H1 (cell line): ENCODE data around the gene SELENOV. TPM values are rescaled to one million over a fixed set of nuclear protein-coding genes. Genes with fewer than 3 reads are reported as not detected.
A peak's percentile ranks its signal among the peaks of the same experiment; 100 is the strongest.

Source experiments
- CTCF ChIA-PET: fragments of 300-600 bp; sonication (Branson Sonifier 250); formaldehyde crosslinking; loops from one replicate; lab custom pipeline; 2021; ENCODE audit not compliant: partially characterized antibody; lab: Charles Lee
- POLR2A ChIA-PET: fragments of 300-600 bp; sonication (Branson Sonifier 250); formaldehyde crosslinking; loops from one replicate; lab custom pipeline; 2021; ENCODE audit warnings: inconsistent platforms; ENCODE audit not compliant: partially characterized antibody; lab: Charles Lee
- DNase-seq, 2 experiments: peaks; one replicate each; pipeline versions ENCODE4 v3.0.0 to v3.0.0-alpha.2; 2010 to 2022; ENCODE audit warnings: low spot score in 2 of 2, low read depth in 1 of 2, mixed read lengths in 1 of 2
- FAIRE-seq: peaks from 2 replicates; lab custom pipeline; 2011; peaks lifted over from hg19 to GRCh38; lab: Jason Lieb, UNC
- H2AFZ ChIP-seq: 2 replicates; pipeline ENCODE4 v1.8.1; 2012; ENCODE audit warnings: low read length, inconsistent platforms
- H2AK5ac ChIP-seq: 2 replicates; pipeline ENCODE4 v1.6.1; 2013; ENCODE audit warnings: low read depth, low read length
- H2BK120ac ChIP-seq: replicated peaks from 2 replicates; pipeline ENCODE3; 2013; ENCODE audit warnings: low read depth, low read length, inconsistent platforms
- H2BK12ac ChIP-seq: 2 replicates; pipeline ENCODE4 v1.6.1; 2013; ENCODE audit warnings: low read depth, low read length
- H2BK15ac ChIP-seq: 2 replicates; pipeline ENCODE4 v1.6.1; 2013; ENCODE audit warnings: low read length
- H2BK20ac ChIP-seq: 2 replicates; pipeline ENCODE4 v1.6.1; 2013; ENCODE audit warnings: low read length
- H2BK5ac ChIP-seq: 2 replicates; pipeline ENCODE4 v1.6.1; 2013; ENCODE audit warnings: low read depth, low read length
- H3K14ac ChIP-seq: 2 replicates; pipeline ENCODE4 v1.6.1; 2013; ENCODE audit warnings: inconsistent platforms; ENCODE audit not compliant: insufficient read length
- H3K18ac ChIP-seq: 2 replicates; pipeline ENCODE4 v1.6.1; 2013; ENCODE audit warnings: low read length; ENCODE audit errors: extremely low read depth
- H3K23ac ChIP-seq: 2 replicates; pipeline ENCODE4 v1.6.1; 2013; ENCODE audit warnings: inconsistent platforms; ENCODE audit not compliant: insufficient read length
- H3K23me2 ChIP-seq: 2 replicates; pipeline ENCODE4 v1.6.1; 2013; ENCODE audit warnings: low read depth, low read length
- H3K27ac ChIP-seq: 2 replicates; pipeline ENCODE4 v1.6.1; 2011; ENCODE audit warnings: low read depth, low read length, inconsistent platforms
- H3K27me3 ChIP-seq, 4 experiments: replicated peaks in 1 of 4; 1 replicate in 1 of 4; 2 replicates in 3 of 4; pipeline versions ENCODE4 v1.6.1 to v1.8.1; 2011 to 2013; ENCODE audit warnings: low read length in 3 of 4, mild to moderate bottlenecking in 3 of 4, inconsistent platforms in 2 of 4, mixed read lengths in 2 of 4, moderate library complexity in 1 of 4; ENCODE audit not compliant: control insufficient read depth in 3 of 4, insufficient read depth in 3 of 4; ENCODE audit errors: extremely low read depth in 1 of 4
- H3K36me3 ChIP-seq, 4 experiments: 2 replicates each; pipeline versions ENCODE4 v1.6.1 to v1.8.1; 2011 to 2013; ENCODE audit warnings: mild to moderate bottlenecking in 4 of 4, low read length in 3 of 4, moderate library complexity in 2 of 4, control low read depth in 1 of 4, inconsistent platforms in 1 of 4; ENCODE audit not compliant: insufficient read depth in 4 of 4, control insufficient read depth in 2 of 4
- H3K4ac ChIP-seq: replicated peaks from 2 replicates; pipeline ENCODE3; 2013; ENCODE audit warnings: low read length, low read depth, mixed read lengths, inconsistent platforms; ENCODE audit not compliant: insufficient read length
- H3K4me1 ChIP-seq, 4 experiments: replicated peaks in 1 of 4; 1 replicate in 1 of 4; 2 replicates in 3 of 4; pipeline versions ENCODE4 v1.6.1 to v1.8.1; 2011 to 2013; ENCODE audit warnings: low read length in 3 of 4, inconsistent platforms in 2 of 4, mixed read lengths in 1 of 4; ENCODE audit not compliant: insufficient read depth in 4 of 4, control insufficient read depth in 3 of 4
- H3K4me2 ChIP-seq, 2 experiments: 2 replicates each; pipeline versions ENCODE4 v1.6.1 to v1.8.1; 2011 to 2013; ENCODE audit warnings: low read depth in 2 of 2, low read length in 2 of 2, control low read depth in 1 of 2, inconsistent platforms in 1 of 2, mild to moderate bottlenecking in 1 of 2; ENCODE audit not compliant: insufficient read depth in 1 of 2
- H3K4me3 ChIP-seq, 4 experiments: fragments of 200-600, 300-600 bp in 1 of 4; sonication (generic), shearing (Covaris generic), sonication (Bioruptor Twin) in 1 of 4; 2 replicates each; pipeline versions ENCODE4 v1.5.1 to v1.8.1; 2011 to 2016; ENCODE audit warnings: low read length in 4 of 4, low read depth in 3 of 4, control low read depth in 2 of 4, inconsistent platforms in 2 of 4, mild to moderate bottlenecking in 2 of 4, mixed read lengths in 1 of 4, moderate library complexity in 1 of 4; ENCODE audit not compliant: insufficient read depth in 2 of 4; ENCODE audit errors: extremely low read depth in 1 of 4
- H3K56ac ChIP-seq: replicated peaks from 2 replicates; pipeline ENCODE3; 2013; ENCODE audit warnings: low read depth, mild to moderate bottlenecking, mixed read lengths, low read length, inconsistent platforms; ENCODE audit not compliant: insufficient read length
- H3K79me1 ChIP-seq: 2 replicates; pipeline ENCODE4 v1.6.1; 2013; ENCODE audit warnings: low read depth, low read length, control low read depth
- H3K79me2 ChIP-seq, 2 experiments: 2 replicates each; pipeline versions ENCODE4 v1.6.1 to v1.8.1; 2012 to 2013; ENCODE audit warnings: low read length in 2 of 2, mild to moderate bottlenecking in 2 of 2, inconsistent platforms in 1 of 2; ENCODE audit not compliant: insufficient read depth in 2 of 2, control insufficient read depth in 1 of 2
- H3K9ac ChIP-seq, 4 experiments: replicated peaks in 1 of 4; 1 replicate in 1 of 4; 2 replicates in 3 of 4; pipeline versions ENCODE4 v1.6.1 to v1.8.1; 2011 to 2013; ENCODE audit warnings: low read depth in 3 of 4, low read length in 3 of 4, control low read depth in 2 of 4, mild to moderate bottlenecking in 2 of 4, moderate library complexity in 2 of 4, inconsistent platforms in 1 of 4; ENCODE audit errors: extremely low read depth in 1 of 4
- H3K9me3 ChIP-seq, 2 experiments: 2 replicates each; pipeline versions ENCODE4 v1.6.1 to v1.8.1; 2012 to 2013; ENCODE audit warnings: mild to moderate bottlenecking in 2 of 2, moderate library complexity in 2 of 2, control low read depth in 1 of 2, inconsistent platforms in 1 of 2, low read depth in 1 of 2, low read length in 1 of 2, mixed read lengths in 1 of 2; ENCODE audit not compliant: insufficient read depth in 2 of 2
- H4K20me1 ChIP-seq, 2 experiments: replicated peaks in 1 of 2; 2 replicates each; pipeline versions ENCODE3 to v1.8.1; 2011 to 2013; ENCODE audit warnings: inconsistent platforms in 2 of 2, low read length in 2 of 2, mild to moderate bottlenecking in 1 of 2; ENCODE audit not compliant: insufficient read depth in 2 of 2, control insufficient read depth in 1 of 2
- H4K5ac ChIP-seq: 2 replicates; pipeline ENCODE4 v1.6.1; 2013; ENCODE audit warnings: low read length, low read depth, mixed read lengths, inconsistent platforms; ENCODE audit not compliant: insufficient read length
- H4K8ac ChIP-seq: 2 replicates; pipeline ENCODE4 v1.8.0; 2013; ENCODE audit warnings: mild to moderate bottlenecking, moderate library complexity, low read length, inconsistent platforms; ENCODE audit not compliant: insufficient read depth; ENCODE audit errors: extremely low read depth
- H4K91ac ChIP-seq: replicated peaks from 2 replicates; pipeline ENCODE3; 2013; ENCODE audit warnings: low read length, mixed read lengths, inconsistent platforms; ENCODE audit not compliant: insufficient read length
- ATF3 ChIP-seq: IDR thresholded peaks from 2 replicates; pipeline ENCODE4 v1.6.1; 2011; ENCODE audit warnings: low read depth, mild to moderate bottlenecking, low read length; ENCODE audit not compliant: insufficient read depth
- CTBP2 ChIP-seq: IDR thresholded peaks from 2 replicates; pipeline ENCODE4 v1.7.0; 2011; ENCODE audit warnings: borderline replicate concordance, mild to moderate bottlenecking, moderate library complexity, mixed read lengths, low read length; ENCODE audit not compliant: insufficient read depth, insufficient read length
- FOSL1 ChIP-seq: IDR thresholded peaks from 2 replicates; pipeline ENCODE4 v1.6.1; 2011; ENCODE audit warnings: mild to moderate bottlenecking, low read depth, low read length, moderate library complexity; ENCODE audit not compliant: insufficient read depth
- GTF2F1 ChIP-seq: IDR thresholded peaks from 2 replicates; pipeline ENCODE4 v1.6.1; 2012; ENCODE audit warnings: low read depth, low read length, improper control_type of control experiment, borderline replicate concordance
- HDAC6 ChIP-seq: IDR thresholded peaks from one replicate; pipeline ENCODE4 v1.7.1; 2012; ENCODE audit warnings: low read depth, mild to moderate bottlenecking, inconsistent platforms, low read length, moderate library complexity
- KDM4A ChIP-seq: IDR thresholded peaks from one replicate; pipeline ENCODE4 v1.7.1; 2012; ENCODE audit warnings: low read depth, mild to moderate bottlenecking, moderate library complexity, low read length, inconsistent platforms; ENCODE audit not compliant: severe bottlenecking
- KDM5A ChIP-seq: fragments of 200-600 bp; IDR thresholded peaks from 2 replicates; pipeline ENCODE4 v1.7.1; 2012; ENCODE audit warnings: mild to moderate bottlenecking, low read length, inconsistent platforms, mixed read lengths
- RFX5 ChIP-seq: IDR thresholded peaks from 2 replicates; pipeline ENCODE4 v1.6.1; 2011; ENCODE audit warnings: low read depth, low read length, improper control_type of control experiment, borderline replicate concordance
- RNF2 ChIP-seq: fragments of 200-900, 300-1000 bp; sonication (generic); IDR thresholded peaks from 2 replicates; pipeline ENCODE4 v1.7.1; 2016; ENCODE audit warnings: borderline replicate concordance, low read depth, mild to moderate bottlenecking, antibody characterized with exemption, low read length; ENCODE audit not compliant: poor library complexity, severe bottlenecking; ENCODE audit errors: missing control alignments
- SP4 ChIP-seq: IDR thresholded peaks from 2 replicates; pipeline ENCODE4 v1.6.1; 2012; ENCODE audit warnings: low read length, inconsistent platforms
- TEAD4 ChIP-seq: IDR thresholded peaks from 2 replicates; pipeline ENCODE4 v1.6.1; 2012; ENCODE audit warnings: low read depth, low read length, inconsistent platforms, mixed read lengths
- WGBS, 2 experiments: shearing (Covaris generic) in 1 of 2; methylation state at CpG; one replicate each; pipeline versions ENCODE4 v1.1.6 to v1.1.7; 2013 to 2015; ENCODE audit warnings: low lambda C conversion rate in 2 of 2, mixed read lengths in 2 of 2, inconsistent platforms in 1 of 2, low coverage in 1 of 2, missing lambda C conversion rate in 1 of 2; ENCODE audit not compliant: insufficient replicate concordance in 2 of 2, insufficient coverage in 1 of 2, insufficient read length in 1 of 2; ENCODE audit errors: extremely low coverage in 1 of 2, missing lambda C conversion rate in 1 of 2; 5-methylcytosine and 5-hydroxymethylcytosine counted together
- polyA plus RNA-seq, 7 experiments: library from polyadenylated mRNA; depleted of rRNA in 3 of 7; stranded (reverse) in 5 of 7; unstranded in 2 of 7; fragments of >200 nt in 5 of 7; fragments of 200-250 nt in 2 of 7; gene quantifications; 1 replicate in 5 of 7; 2 replicates in 1 of 7; 4 replicates in 1 of 7; pipeline versions ENCODE4 v1.2.1 to v1.2.3, GENCODE V29; 2011 to 2013; ENCODE audit warnings: missing spikeins in 2 of 7, mixed read lengths in 2 of 7
- total RNA-seq: library from RNA; stranded (reverse); fragmentation: NEBNext Ultra II Directional; extraction: Animal tissue kit (Norgen Biotek cat#: 25700); gene quantifications from 2 replicates; pipeline ENCODE4 v1.2.1, GENCODE V29; 2021

The SELENOV gene
- total and polyA plus RNA-seq, 2 of the 8 experiments (the other 6 are each of a cell fraction or from before 2014, with no cell fraction given) = 8.4 to 10.7 TPM

GRCh38 chr19:39506598-39506943, 8.4 kb upstream of the SELENOV start:
- Histone ChIP-seq H2BK15ac (no peak overlapping the region), H3K27me3 (peaks cover 29 to 73% (median 64%) of the 10 kb centered on the region in 4 experiments), H3K4ac (no peak overlapping the region), H3K56ac (no peak overlapping the region), H2AFZ (0 out of 2 replicates have a peak overlapping the region, but pooled peaks have one; percentile 16), H4K8ac (no peak overlapping the region), H3K36me3 (no peaks in the 10 kb centered on the region), H3K23me2 (peaks cover 7% of the 10 kb centered on the region), H3K9me3 (peaks cover 4 to 6% of the 10 kb centered on the region in 2 experiments; a peak in 3 of 4 replicates), H2BK20ac (no peak overlapping the region), H4K91ac (no peak overlapping the region), H3K9ac (no peak overlapping the region), H2BK12ac (no peak overlapping the region), H3K4me1 (peaks cover 0 to 4% (median 0%) of the 10 kb centered on the region in 4 experiments; a peak in 2 of 7 replicates), H3K4me2 (peak overlapping the region; percentile 86 to 98; a peak in 3 of 4 replicates), H4K20me1 (peaks cover 0 to 3% of the 10 kb centered on the region in 2 experiments), H3K23ac (no peak overlapping the region), H3K79me2 (no peaks in the 10 kb centered on the region), H3K27ac (no peak overlapping the region), H2BK120ac (no peak overlapping the region), H3K4me3 (0 out of 8 replicates have a peak overlapping the region, but pooled peaks of 1 of the 4 experiments have one; percentile 74), H3K14ac (no peak overlapping the region), H4K5ac (no peak overlapping the region), H2AK5ac (no peak overlapping the region), H3K18ac (no peak overlapping the region), H2BK5ac (no peak overlapping the region), H3K79me1 (no peaks in the 10 kb centered on the region)
- TF ChIP-seq CTBP2 = no peak
- TF ChIP-seq KDM4A = no peak
- TF ChIP-seq KDM5A = no peak
- TF ChIP-seq GTF2F1 = no peak
- TF ChIP-seq HDAC6 = no peak
- no peak for TF ChIP-seq ATF3
- no peak for TF ChIP-seq RFX5
- TF ChIP-seq RNF2 = no peak
- TF ChIP-seq SP4 = no peak
- no peak for TF ChIP-seq FOSL1
- TF ChIP-seq TEAD4 = no peak
- 80% methylated on average over 7 of the region's 7 CpGs; no CpG with 5 or more reads in 1 of the 2 experiments for WGBS, 2 experiments
- FAIRE-seq (no peak), DNase-seq (no peak)
- ChIA-PET POLR2A (interaction anchor here (0.5 to 3.4 kb wide), 8 partner anchors 8 to 98 kb away, joined by 3 to 15 read pairs (median 4); partner anchors contain the start of gene DLL3), CTCF (interaction anchor here (1.0 to 1.9 kb wide), 5 partner anchors 9 to 121 kb away, joined by 3 to 11 read pairs (median 7); partner anchors contain the start of gene EID2B)
